GM12878 (cell line): ENCODE data around the gene EVI2B. TPM values are rescaled to one million over a fixed set of nuclear protein-coding genes. Genes with fewer than 3 reads are reported as not detected.
"Not testable (repeated sequence)": the region's sequence is repeated elsewhere in the genome, so short reads cannot be mapped to it uniquely, and the experiment has no call there.

Experiments used
- ATAC-seq: fragments of 200-7000 bp; cut with Tn5 transposase; 3 replicates; pipeline ENCODE4 v1.9.1; 2020; ENCODE audit warnings: mild to moderate bottlenecking, moderate library complexity
- BruUV-seq: library from RNA; stranded (reverse); fragments of 400-500 nt; replicated peaks from 2 replicates; lab custom pipeline; 2021; lab: Mats Ljungman, UMichigan
- CTCF ChIA-PET: fragments of 300-600 bp; sonication (Branson Sonifier 250); formaldehyde crosslinking; extraction: SDS; loops from one replicate; lab custom pipeline; 2021; ENCODE audit warnings: inconsistent platforms; lab: Yijun Ruan, JAX
- POLR2A ChIA-PET: fragments of 350-600 bp; formaldehyde crosslinking; extraction: SDS; loops from one replicate; lab custom pipeline; 2021; ENCODE audit warnings: inconsistent platforms; lab: Charles Lee
- RAD21 ChIA-PET: fragments of 300-600 bp; sonication (Branson Sonifier 250); formaldehyde crosslinking; loops from one replicate; lab custom pipeline; 2023; ENCODE audit warnings: antibody characterized with exemption; ENCODE audit not compliant: unreplicated experiment; lab: Charles Lee
- SMC1A ChIA-PET: fragments of 300-600 bp; sonication (Branson Sonifier 250); formaldehyde crosslinking; loops from one replicate; lab custom pipeline; 2023; ENCODE audit not compliant: unreplicated experiment, uncharacterized antibody; lab: Charles Lee
- DNase-seq: peaks from one replicate; pipeline ENCODE4 v3.0.0-alpha.2; 2011; ENCODE audit warnings: low read depth, low spot score
- FAIRE-seq: peaks from 3 replicates; lab custom pipeline; 2011; peaks lifted over from hg19 to GRCh38; lab: Jason Lieb, UNC
- H2AFZ ChIP-seq: 2 replicates; pipeline ENCODE4 v1.6.0; 2011; ENCODE audit warnings: low read depth, low read length, control low read depth; ENCODE audit not compliant: control insufficient read depth
- H3K27ac ChIP-seq: 2 replicates; pipeline ENCODE4 v1.5.1; 2011; ENCODE audit warnings: control low read depth; ENCODE audit not compliant: control insufficient read depth, insufficient read depth
- H3K27me3 ChIP-seq, 2 experiments: replicated peaks in 1 of 2; 2 replicates each; pipeline versions ENCODE4 v1.6.0 to v1.6.1; 2011; ENCODE audit warnings: low read length in 1 of 2; ENCODE audit not compliant: control insufficient read depth in 2 of 2, insufficient read depth in 2 of 2
- H3K36me3 ChIP-seq, 2 experiments: 2 replicates each; pipeline ENCODE4 v1.5.1; 2011; ENCODE audit warnings: low read length in 1 of 2; ENCODE audit not compliant: control insufficient read depth in 2 of 2, insufficient read depth in 2 of 2
- H3K4me1 ChIP-seq: 2 replicates; pipeline ENCODE4 v1.6.1; 2011; ENCODE audit warnings: mild to moderate bottlenecking, low read length, moderate library complexity, mixed read lengths; ENCODE audit not compliant: control insufficient read depth, insufficient read depth
- H3K4me2 ChIP-seq: 2 replicates; pipeline ENCODE4 v1.6.0; 2011; ENCODE audit warnings: control low read depth; ENCODE audit not compliant: control insufficient read depth, insufficient read depth
- H3K4me3 ChIP-seq: fragments of 200-600 bp; sonication (generic); 2 replicates; pipeline ENCODE4 v1.5.1; 2016
- H3K79me2 ChIP-seq: 2 replicates; pipeline ENCODE4 v1.6.0; 2011; ENCODE audit warnings: low read length; ENCODE audit not compliant: control insufficient read depth, insufficient read depth
- H3K9ac ChIP-seq: 2 replicates; pipeline ENCODE4 v1.8.0; 2011; ENCODE audit warnings: low read length, control low read depth, mixed read lengths; ENCODE audit not compliant: control insufficient read depth, insufficient read depth
- H3K9me3 ChIP-seq: replicated peaks from 3 replicates; pipeline ENCODE4 v1.5.1; 2011; ENCODE audit warnings: mild to moderate bottlenecking, low read length; ENCODE audit not compliant: control insufficient read depth, insufficient read depth
- H4K20me1 ChIP-seq: 2 replicates; pipeline ENCODE4 v1.6.0; 2011; ENCODE audit not compliant: control insufficient read depth, insufficient read depth
- EED ChIP-seq: sonication (generic); IDR thresholded peaks from 2 replicates; pipeline ENCODE4 v1.6.1; 2016; ENCODE audit warnings: antibody characterized with exemption, low read depth
- GATAD2B ChIP-seq: fragments of 450-650 bp; conservative IDR thresholded peaks from 2 replicates; pipeline ENCODE4 v1.6.1; 2017; ENCODE audit warnings: low read depth, mild to moderate bottlenecking, moderate library complexity
- IKZF2 ChIP-seq, 2 experiments: fragments of 450-650 bp; IDR thresholded peaks; 2 replicates each; pipeline ENCODE4 v1.6.1; 2017; ENCODE audit warnings: mild to moderate bottlenecking in 2 of 2, moderate library complexity in 2 of 2
- JUNB ChIP-seq: IDR thresholded peaks from 2 replicates; pipeline ENCODE4 v1.6.1; 2016; ENCODE audit warnings: antibody characterized with exemption, mild to moderate bottlenecking
- NBN ChIP-seq: fragments of 450-650 bp; IDR thresholded peaks from 2 replicates; pipeline ENCODE4 v1.6.1; 2016
- PAX8 ChIP-seq: fragments of 450-650 bp; IDR thresholded peaks from 2 replicates; pipeline ENCODE4 v1.6.1; 2017; ENCODE audit warnings: mild to moderate bottlenecking, moderate library complexity
- RB1 ChIP-seq: fragments of 450-650 bp; formaldehyde crosslinking; IDR thresholded peaks from 2 replicates; pipeline ENCODE4 v1.6.1; 2017; ENCODE audit warnings: mild to moderate bottlenecking, borderline replicate concordance
- RCOR1 ChIP-seq: conservative IDR thresholded peaks from 2 replicates; pipeline ENCODE4 v1.6.1; 2012; ENCODE audit warnings: low read depth, low read length, improper control_type of control experiment
- SMARCA5 ChIP-seq: fragments of 450-650 bp; IDR thresholded peaks from 2 replicates; pipeline ENCODE4 v1.6.1; 2017; ENCODE audit warnings: mild to moderate bottlenecking
- SMC3 ChIP-seq: IDR thresholded peaks from 2 replicates; pipeline ENCODE4 v1.6.1; 2011; ENCODE audit warnings: low read length, improper control_type of control experiment, borderline replicate concordance
- SP1 ChIP-seq: IDR thresholded peaks from one replicate; pipeline ENCODE4 v1.6.1; 2011; ENCODE audit warnings: low read depth, low read length
- ZNF687 ChIP-seq: fragments of 450-650 bp; IDR thresholded peaks from 2 replicates; pipeline ENCODE4 v1.6.1; 2017; ENCODE audit warnings: mild to moderate bottlenecking, moderate library complexity
- WGBS: methylation state at CpG from one replicate; pipeline ENCODE4 v1.1.6; 2016; ENCODE audit warnings: low lambda C conversion rate; ENCODE audit not compliant: insufficient replicate concordance, insufficient coverage; ENCODE audit errors: missing lambda C conversion rate; 5-methylcytosine and 5-hydroxymethylcytosine counted together
- in situ Hi-C: fragments of 300-500 bp; cut with MboI; formaldehyde crosslinking; loops from 9 replicates; pipeline ENCODE4 v1.14.3; 2018; ENCODE audit warnings: mixed read lengths
- intact Hi-C: fragments of 100-400 bp; cut with micrococcal nuclease; formaldehyde crosslinking; loops from one replicate; pipeline ENCODE4 v1.14.2; 2022; ENCODE audit not compliant: unreplicated experiment
- polyA plus RNA-seq, 11 experiments: library from polyadenylated mRNA; depleted of rRNA in 4 of 11; unstranded in 6 of 11; stranded (reverse) in 5 of 11; fragments of >200 nt; fragmentation: Nextera tagmentation in 4 of 11; fragmentation: Illumina TruSeq in 1 of 11; extraction: Ambion mirVana in 4 of 11; extraction: Trizol in 1 of 11; gene quantifications; 1 replicate in 1 of 11; 2 replicates in 10 of 11; pipeline versions ENCODE4 v1.2.1 to v1.2.3, GENCODE V29; 2011 to 2016; ENCODE audit warnings: inconsistent platforms in 2 of 11, missing spikeins in 2 of 11, low read depth in 1 of 11
- total RNA-seq, 4 experiments: library from RNA; depleted of rRNA in 3 of 4; stranded (reverse); fragments of >200 nt in 3 of 4; fragmentation: Illumina TruSeq in 1 of 4; extraction: Trizol in 1 of 4; gene quantifications; 2 replicates each; pipeline versions ENCODE4 v1.2.1 to v1.2.3, GENCODE V29; 2013 to 2021

The EVI2B gene
- total and polyA plus RNA-seq, 10 of the 15 experiments (the other 5 are each of a cell fraction or from before 2014, with no cell fraction given) = 26.2 to 195 (median 52.0) TPM

DNA sequence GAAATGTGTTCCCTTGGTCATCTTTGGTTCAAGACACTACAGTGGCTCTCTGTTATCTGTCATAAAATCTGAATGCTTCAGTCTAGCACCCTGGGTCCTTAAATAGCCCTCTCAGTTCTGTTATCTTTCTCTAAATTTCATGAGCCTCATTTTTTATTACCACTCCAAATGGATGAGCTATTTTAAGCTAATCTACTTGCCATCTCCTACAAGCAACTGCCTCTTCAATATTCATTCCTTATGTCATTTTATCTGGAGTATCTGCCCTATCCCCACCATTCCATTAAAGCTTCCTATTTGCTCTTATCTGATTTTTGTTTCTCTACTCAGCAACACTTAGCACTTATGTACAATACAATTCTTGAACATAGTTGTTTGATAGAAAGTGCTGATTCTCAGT lies 35.6 kb upstream of the EVI2B start:
- TF ChIP-seq EED (no peak), IKZF2 (IDR thresholded peaks at IDR 0.05) (no peak), RB1 (no peak), SMARCA5 (no peak), RCOR1 (no peak), GATAD2B (no peak), SMC3 (no peak), ZNF687 (no peak), JUNB (no peak), SP1 (no peak), NBN (no peak), PAX8 (no peak)
- no peak overlapping the region for H3K27ac ChIP-seq
- ChIA-PET RAD21 (no interaction called here), SMC1A (interaction anchor here (0.7 to 1.2 kb wide), 3 partner anchors 10 to 58 kb away, joined by 3 to 4 read pairs (median 3); no protein-coding TSS in a partner anchor), POLR2A (interaction anchor here (0.6 kb wide), 1 partner anchor 50 kb away, joined by 3 read pairs; no protein-coding TSS in a partner anchor), CTCF (interaction anchor here (0.9 kb wide), 1 partner anchor 14 kb away, joined by 3 read pairs; no protein-coding TSS in a partner anchor)
- H3K9me3 ChIP-seq = no peaks in the 10 kb centered on the region
- no peak overlapping the region for H3K4me3 ChIP-seq
- H3K4me1 ChIP-seq = no peaks in the 10 kb centered on the region
- no peaks in the 10 kb centered on the region for H4K20me1 ChIP-seq
- peaks cover 0 to 4% of the 10 kb centered on the region in 2 experiments; a peak in 1 of 4 replicates for H3K36me3 ChIP-seq
- ATAC-seq = no peak
- in situ Hi-C loops = no loop called here
- no peak overlapping the region for H3K4me2 ChIP-seq
- H3K79me2 ChIP-seq = no peaks in the 10 kb centered on the region
- H3K9ac ChIP-seq = no peak overlapping the region
- no peaks in the 10 kb centered on the region for H3K27me3 ChIP-seq
- no TSS peak for BruUV-seq
- intact Hi-C loops = no loop called here
- DNase-seq = no peak
- FAIRE-seq = no peak
- H2AFZ ChIP-seq = no peak overlapping the region

DNA sequence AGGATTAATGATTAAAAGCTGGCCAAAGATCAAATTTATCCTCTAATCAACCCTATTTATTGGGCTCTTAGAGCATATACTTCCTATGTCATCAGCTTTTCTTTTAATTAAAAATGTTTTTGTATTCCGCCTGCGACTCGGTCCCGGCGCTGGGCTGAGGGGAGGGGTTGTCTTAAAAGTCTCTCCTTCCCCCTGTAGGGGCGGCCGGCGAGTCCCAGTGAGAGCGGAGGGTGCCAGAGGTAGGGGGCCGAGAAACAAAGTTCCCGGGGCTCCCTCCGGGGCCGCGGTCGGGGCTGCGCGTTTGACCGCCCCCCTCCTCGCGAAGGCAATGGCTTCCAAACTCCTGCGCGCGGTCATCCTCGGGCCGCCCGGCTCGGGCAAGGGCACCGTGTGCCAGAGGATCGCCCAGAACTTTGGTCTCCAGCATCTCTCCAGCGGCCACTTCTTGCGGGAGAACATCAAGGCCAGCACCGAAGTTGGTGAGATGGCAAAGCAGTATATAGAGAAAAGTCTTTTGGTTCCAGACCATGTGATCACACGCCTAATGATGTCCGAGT lies 31.4 kb upstream of the EVI2B start:
- RAD21 ChIA-PET, DNase-seq, H3K4me3 ChIP-seq, H3K4me1 ChIP-seq, H3K27ac ChIP-seq, H3K9ac ChIP-seq, H3K4me2 ChIP-seq, ATAC-seq, H2AFZ ChIP-seq, H3K36me3 ChIP-seq, SMC1A ChIA-PET, H3K27me3 ChIP-seq, POLR2A ChIA-PET, intact Hi-C loops, H4K20me1 ChIP-seq, in situ Hi-C loops, H3K9me3 ChIP-seq, BruUV-seq, FAIRE-seq, H3K79me2 ChIP-seq, CTCF ChIA-PET: not testable (repeated sequence)
- WGBS = 98% methylated on average over 13 of the region's 34 CpGs
